MM.1S (cell line): Measurements from ENCODE around the gene KIAA1328.

Experiments
- DNase-seq: peaks from one replicate; pipeline ENCODE4 v3.0.0-alpha.2; 2015
- H2AFZ ChIP-seq: fragments of 300-600 bp; sonication (generic); 2 replicates; pipeline ENCODE4 v1.6.0; 2016; ENCODE audit warnings: antibody characterized with exemption, low read length
- H3F3A ChIP-seq: fragments of 300-600 bp; sonication (generic); 2 replicates; pipeline ENCODE4 v1.6.1; 2016; ENCODE audit warnings: mild to moderate bottlenecking, antibody characterized with exemption, low read length, moderate library complexity, mixed read lengths; ENCODE audit not compliant: insufficient read depth
- H3K27ac ChIP-seq: fragments of 300-600 bp; sonication (generic); 2 replicates; pipeline ENCODE4 v1.5.1; 2016; ENCODE audit warnings: mild to moderate bottlenecking, low read length
- H3K27me3 ChIP-seq: fragments of 300-600 bp; sonication (generic); replicated peaks from 2 replicates; pipeline ENCODE4 v1.6.0; 2016; ENCODE audit warnings: low read length; ENCODE audit not compliant: insufficient read depth
- H3K36me3 ChIP-seq: fragments of 300-600 bp; sonication (generic); replicated peaks from 2 replicates; pipeline ENCODE4 v1.6.1; 2016; ENCODE audit warnings: mild to moderate bottlenecking, low read length, mixed read lengths; ENCODE audit not compliant: insufficient read depth
- H3K4me1 ChIP-seq: fragments of 300-600 bp; sonication (generic); 2 replicates; pipeline ENCODE4 v1.6.1; 2016; ENCODE audit warnings: low read length, mixed read lengths
- H3K4me2 ChIP-seq: fragments of 300-600 bp; sonication (generic); 2 replicates; pipeline ENCODE4 v1.6.0; 2016; ENCODE audit warnings: low read depth, low read length
- H3K4me3 ChIP-seq: fragments of 300-600 bp; sonication (generic); 2 replicates; pipeline ENCODE4 v1.5.1; 2016; ENCODE audit warnings: low read length, mixed read lengths
- H3K79me2 ChIP-seq: fragments of 300-600 bp; sonication (generic); 2 replicates; pipeline ENCODE4 v1.6.1; 2016; ENCODE audit warnings: mixed run types, low read length, mixed read lengths
- H3K9ac ChIP-seq: fragments of 300-600 bp; sonication (generic); 2 replicates; pipeline ENCODE4 v1.6.1; 2016; ENCODE audit warnings: low read length, mixed read lengths
- H3K9me2 ChIP-seq: fragments of 300-600 bp; sonication (generic); replicated peaks from 2 replicates; pipeline ENCODE4 v1.6.1; 2016; ENCODE audit warnings: mild to moderate bottlenecking, low read length, mixed read lengths; ENCODE audit not compliant: insufficient read depth
- H3K9me3 ChIP-seq: fragments of 300-600 bp; sonication (generic); replicated peaks from 2 replicates; pipeline ENCODE4 v1.6.1; 2016; ENCODE audit warnings: mild to moderate bottlenecking, low read length, mixed read lengths; ENCODE audit not compliant: insufficient read depth
- H4K20me1 ChIP-seq: fragments of 300-600 bp; sonication (generic); 2 replicates; pipeline ENCODE4 v1.6.1; 2016; ENCODE audit warnings: mild to moderate bottlenecking, low read length, moderate library complexity, mixed read lengths; ENCODE audit not compliant: insufficient read depth
- EZH2 ChIP-seq: fragments of 300-600 bp; sonication (generic); optimal IDR thresholded peaks from 2 replicates; pipeline ENCODE3; 2017; ENCODE audit warnings: low read depth, mild to moderate bottlenecking, antibody characterized with exemption, low read length, mixed read lengths
- EZH2phosphoT487 ChIP-seq: fragments of 300-600 bp; sonication (generic); IDR thresholded peaks from 2 replicates; pipeline ENCODE4 v1.6.1; 2018; ENCODE audit warnings: antibody characterized with exemption, low read length
- TF ChIP-seq, protein P1 (sequence below): fragments of 300-600 bp; sonication (generic); IDR thresholded peaks from 2 replicates; pipeline ENCODE4 v1.5.1; 2016; ENCODE audit warnings: antibody characterized with exemption, low read length, mixed read lengths

The KIAA1328 gene

DNA sequence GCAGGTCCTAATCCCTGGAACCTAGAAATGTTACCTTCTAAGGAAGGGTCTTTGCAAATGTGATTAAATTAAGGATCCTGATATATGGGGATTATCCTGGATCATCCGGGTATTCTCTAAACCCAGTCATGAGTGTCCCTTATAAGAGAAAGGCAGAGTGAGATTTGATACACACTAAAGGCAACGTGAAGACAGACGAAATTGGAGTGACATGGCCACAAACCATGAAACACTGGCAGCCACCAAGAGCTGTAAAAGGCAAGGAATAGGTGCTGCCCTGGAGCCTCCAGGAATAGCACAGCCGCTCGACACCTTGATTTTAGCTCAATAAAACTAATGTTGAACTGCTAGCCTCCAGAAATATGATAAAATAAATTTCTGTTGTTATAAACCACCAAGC is 45.1 kb upstream of the KIAA1328 start:
- Histone ChIP-seq H4K20me1 (no peaks in the 10 kb centered on the region), H3K79me2 (no peaks in the 10 kb centered on the region), H3K9me3 (no peaks in the 10 kb centered on the region), H3F3A (no peaks in the 10 kb centered on the region), H3K9me2 (no peaks in the 10 kb centered on the region), H3K4me2 (no peak overlapping the region), H3K4me1 (no peaks in the 10 kb centered on the region), H2AFZ (no peak overlapping the region), H3K4me3 (no peak overlapping the region), H3K27ac (no peak overlapping the region), H3K27me3 (no peaks in the 10 kb centered on the region), H3K9ac (no peak overlapping the region), H3K36me3 (no peaks in the 10 kb centered on the region)
- DNase-seq = no peak
- no peak for TF ChIP-seq EZH2
- TF ChIP-seq, protein P1, sequence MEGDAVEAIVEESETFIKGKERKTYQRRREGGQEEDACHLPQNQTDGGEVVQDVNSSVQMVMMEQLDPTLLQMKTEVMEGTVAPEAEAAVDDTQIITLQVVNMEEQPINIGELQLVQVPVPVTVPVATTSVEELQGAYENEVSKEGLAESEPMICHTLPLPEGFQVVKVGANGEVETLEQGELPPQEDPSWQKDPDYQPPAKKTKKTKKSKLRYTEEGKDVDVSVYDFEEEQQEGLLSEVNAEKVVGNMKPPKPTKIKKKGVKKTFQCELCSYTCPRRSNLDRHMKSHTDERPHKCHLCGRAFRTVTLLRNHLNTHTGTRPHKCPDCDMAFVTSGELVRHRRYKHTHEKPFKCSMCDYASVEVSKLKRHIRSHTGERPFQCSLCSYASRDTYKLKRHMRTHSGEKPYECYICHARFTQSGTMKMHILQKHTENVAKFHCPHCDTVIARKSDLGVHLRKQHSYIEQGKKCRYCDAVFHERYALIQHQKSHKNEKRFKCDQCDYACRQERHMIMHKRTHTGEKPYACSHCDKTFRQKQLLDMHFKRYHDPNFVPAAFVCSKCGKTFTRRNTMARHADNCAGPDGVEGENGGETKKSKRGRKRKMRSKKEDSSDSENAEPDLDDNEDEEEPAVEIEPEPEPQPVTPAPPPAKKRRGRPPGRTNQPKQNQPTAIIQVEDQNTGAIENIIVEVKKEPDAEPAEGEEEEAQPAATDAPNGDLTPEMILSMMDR = no peak
- no peak for TF ChIP-seq EZH2phosphoT487

DNA sequence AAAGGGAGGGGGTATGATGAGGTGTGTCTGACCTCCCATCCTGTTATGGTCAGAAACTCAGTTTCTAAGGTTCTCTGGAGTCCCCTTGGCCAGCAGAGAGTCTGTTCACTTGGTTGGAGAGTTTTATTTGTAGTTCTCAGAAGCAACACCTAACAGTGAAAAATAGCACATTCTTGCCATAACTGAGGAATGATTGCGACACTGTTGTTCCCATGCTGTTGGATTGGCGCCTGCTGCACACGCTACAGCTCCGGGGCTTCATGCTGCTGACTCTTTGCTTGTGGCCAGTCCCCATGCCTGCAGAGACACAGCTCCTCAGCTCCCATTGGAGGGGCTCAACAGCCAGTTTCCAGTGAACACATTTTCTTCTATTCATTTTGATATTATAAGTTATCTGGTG is 42.2 kb upstream of the KIAA1328 start:
- no peaks in the 10 kb centered on the region for H3K4me1 ChIP-seq
- no peaks in the 10 kb centered on the region for H3K36me3 ChIP-seq
- H3K9me3 ChIP-seq = no peaks in the 10 kb centered on the region
- H3K9me2 ChIP-seq = no peaks in the 10 kb centered on the region
- H3K27ac ChIP-seq = no peak overlapping the region
- TF ChIP-seq, protein P1 = no peak
- no peak for TF ChIP-seq EZH2phosphoT487
- TF ChIP-seq EZH2 = no peak
- no peaks in the 10 kb centered on the region for H3K27me3 ChIP-seq
- no peak overlapping the region for H3K4me3 ChIP-seq
- no peak overlapping the region for H3K9ac ChIP-seq
- no peaks in the 10 kb centered on the region for H4K20me1 ChIP-seq
- no peak overlapping the region for H2AFZ ChIP-seq
- H3K79me2 ChIP-seq = no peaks in the 10 kb centered on the region
- H3F3A ChIP-seq = no peaks in the 10 kb centered on the region
- H3K4me2 ChIP-seq = no peak overlapping the region
- no peak for DNase-seq

DNA sequence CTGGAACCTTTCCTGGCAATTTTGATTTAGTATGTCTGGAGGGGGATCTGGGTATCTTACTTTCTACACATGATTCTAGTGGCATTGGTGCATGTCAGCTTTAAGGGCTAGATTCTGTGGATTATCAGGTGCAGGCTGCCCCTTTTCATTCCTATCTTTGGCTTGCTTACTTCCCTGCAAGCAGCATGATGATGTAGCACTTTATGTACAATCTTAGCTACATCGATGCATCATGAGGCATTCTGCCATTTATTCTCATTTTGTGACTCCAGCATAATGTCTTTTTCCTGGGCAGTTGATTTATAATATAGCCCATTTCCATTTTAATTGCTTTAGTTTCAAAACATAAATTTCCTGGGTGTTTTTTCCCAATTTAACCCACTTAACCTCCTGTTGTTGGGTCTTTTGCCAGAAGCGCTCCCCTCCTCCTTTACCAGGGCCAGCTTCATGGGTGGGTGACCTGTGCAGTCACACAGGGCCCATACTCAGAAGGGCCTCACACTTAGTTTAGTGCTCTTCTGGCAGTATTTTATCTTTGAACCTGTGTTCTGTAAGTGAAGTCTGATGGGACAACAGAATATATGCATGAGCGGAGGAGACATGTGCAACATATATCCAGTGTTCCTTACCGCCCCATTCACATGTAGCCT is 36.2 kb upstream of the KIAA1328 start:
- no peaks in the 10 kb centered on the region for H4K20me1 ChIP-seq
- H3K4me2 ChIP-seq = no peak overlapping the region
- no peak overlapping the region for H2AFZ ChIP-seq
- H3K27ac ChIP-seq = no peak overlapping the region
- H3K79me2 ChIP-seq = no peaks in the 10 kb centered on the region
- no peak for TF ChIP-seq EZH2
- TF ChIP-seq, protein P1 = no peak
- H3K27me3 ChIP-seq = no peaks in the 10 kb centered on the region
- no peak overlapping the region for H3K9ac ChIP-seq
- no peaks in the 10 kb centered on the region for H3K9me2 ChIP-seq
- no peaks in the 10 kb centered on the region for H3K4me1 ChIP-seq
- no peaks in the 10 kb centered on the region for H3K9me3 ChIP-seq
- no peaks in the 10 kb centered on the region for H3K36me3 ChIP-seq
- no peak overlapping the region for H3K4me3 ChIP-seq
- DNase-seq = no peak
- H3F3A ChIP-seq = no peaks in the 10 kb centered on the region
